Measurements from ENCODE around the gene ARNT2.

ARNT2 gene

DNA sequence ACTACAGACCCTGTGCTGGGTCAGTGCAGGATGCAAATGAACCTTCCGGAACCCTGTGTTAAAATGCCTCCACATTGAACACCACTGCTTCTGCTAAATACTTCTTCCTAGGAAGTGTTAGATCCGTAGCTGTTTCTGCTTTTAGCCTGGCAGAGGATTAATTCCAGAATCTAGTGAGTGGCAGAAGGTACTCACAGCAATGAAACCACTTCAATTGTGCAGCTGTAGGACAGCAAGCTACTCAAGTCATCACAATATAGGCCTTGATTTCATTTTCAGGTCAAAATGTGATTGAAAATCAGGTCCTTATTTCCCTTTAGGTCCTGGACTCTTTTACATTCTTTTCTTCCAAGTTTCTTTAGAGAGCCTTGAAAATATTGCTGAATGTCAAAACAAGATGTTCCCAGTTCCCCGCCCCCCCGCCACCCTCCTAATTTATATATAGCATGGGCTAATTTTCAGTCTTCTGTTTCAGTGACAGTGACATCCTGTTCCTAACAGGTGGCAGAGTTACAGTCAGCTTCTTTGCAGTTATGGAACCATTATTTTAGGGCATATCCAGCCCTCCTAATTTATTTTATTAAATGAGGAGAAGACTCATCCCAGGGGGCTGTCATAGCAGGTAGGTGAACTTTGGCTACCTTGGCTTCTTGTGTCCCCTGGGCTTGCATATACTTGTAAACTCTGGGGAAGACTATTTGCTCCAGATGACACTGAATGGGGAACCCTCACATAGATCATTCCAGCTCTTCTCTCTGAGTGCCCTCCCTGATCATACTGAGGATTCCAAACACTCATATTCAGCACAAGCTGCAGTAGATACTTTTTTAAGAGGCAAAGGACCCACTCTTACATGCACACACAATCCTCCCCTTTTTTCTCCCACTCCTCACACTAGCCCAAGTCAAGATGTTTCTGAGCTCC, 28.0 kb upstream of the ARNT2 start:
- no peak for DNase-seq (ENCODE audit: low read depth)
- no peak overlapping the region for H3K4me3 ChIP-seq (ENCODE audit: low read depth, low read length)

DNA sequence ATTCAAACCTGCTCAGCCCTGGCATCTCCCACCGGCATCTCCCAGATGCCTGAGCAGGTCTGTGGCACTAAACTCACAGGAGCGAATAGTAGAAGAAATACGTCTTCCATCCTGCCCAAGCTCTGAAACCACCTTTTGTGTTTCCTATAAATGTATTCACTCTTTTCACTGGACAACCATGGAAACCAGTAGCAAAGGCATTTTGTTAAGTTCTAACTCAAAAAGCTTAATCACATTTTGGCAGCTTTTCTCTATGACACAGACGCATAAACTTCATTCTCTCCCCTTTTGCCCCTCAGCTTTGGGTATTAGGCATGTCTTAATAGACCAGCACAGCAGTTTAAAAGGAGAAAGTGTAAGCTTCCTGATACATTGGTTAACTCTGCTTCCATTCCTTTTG, 24.5 kb upstream of the ARNT2 start:
- no peak for DNase-seq (ENCODE audit: low read depth)
- TF ChIP-seq, protein P1, sequence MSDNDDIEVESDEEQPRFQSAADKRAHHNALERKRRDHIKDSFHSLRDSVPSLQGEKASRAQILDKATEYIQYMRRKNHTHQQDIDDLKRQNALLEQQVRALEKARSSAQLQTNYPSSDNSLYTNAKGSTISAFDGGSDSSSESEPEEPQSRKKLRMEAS (IDR thresholded peaks at IDR 0.05; ENCODE audit: low read depth, low read length): no peak
- TF ChIP-seq, protein P2, sequence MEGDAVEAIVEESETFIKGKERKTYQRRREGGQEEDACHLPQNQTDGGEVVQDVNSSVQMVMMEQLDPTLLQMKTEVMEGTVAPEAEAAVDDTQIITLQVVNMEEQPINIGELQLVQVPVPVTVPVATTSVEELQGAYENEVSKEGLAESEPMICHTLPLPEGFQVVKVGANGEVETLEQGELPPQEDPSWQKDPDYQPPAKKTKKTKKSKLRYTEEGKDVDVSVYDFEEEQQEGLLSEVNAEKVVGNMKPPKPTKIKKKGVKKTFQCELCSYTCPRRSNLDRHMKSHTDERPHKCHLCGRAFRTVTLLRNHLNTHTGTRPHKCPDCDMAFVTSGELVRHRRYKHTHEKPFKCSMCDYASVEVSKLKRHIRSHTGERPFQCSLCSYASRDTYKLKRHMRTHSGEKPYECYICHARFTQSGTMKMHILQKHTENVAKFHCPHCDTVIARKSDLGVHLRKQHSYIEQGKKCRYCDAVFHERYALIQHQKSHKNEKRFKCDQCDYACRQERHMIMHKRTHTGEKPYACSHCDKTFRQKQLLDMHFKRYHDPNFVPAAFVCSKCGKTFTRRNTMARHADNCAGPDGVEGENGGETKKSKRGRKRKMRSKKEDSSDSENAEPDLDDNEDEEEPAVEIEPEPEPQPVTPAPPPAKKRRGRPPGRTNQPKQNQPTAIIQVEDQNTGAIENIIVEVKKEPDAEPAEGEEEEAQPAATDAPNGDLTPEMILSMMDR (IDR thresholded peaks at IDR 0.05; ENCODE audit: low read depth, low read length): no peak
- no peak for TF ChIP-seq MYC (IDR thresholded peaks at IDR 0.05; ENCODE audit: low read depth, low read length)
- no peak for TF ChIP-seq POLR2A (IDR thresholded peaks at IDR 0.05; ENCODE audit: extremely low read depth, insufficient read length)
- H3K4me3 ChIP-seq (ENCODE audit: low read depth, low read length): no peak overlapping the region

More for the DNA sequence above, 28.0 kb upstream of the ARNT2 start:
- TF ChIP-seq POLR2A (IDR thresholded peaks at IDR 0.05; ENCODE audit: extremely low read depth, insufficient read length) (no peak), MYC (IDR thresholded peaks at IDR 0.05; ENCODE audit: low read depth, low read length) (no peak)
- TF ChIP-seq, protein P1 (IDR thresholded peaks at IDR 0.05; ENCODE audit: low read depth, low read length): no peak

DNA sequence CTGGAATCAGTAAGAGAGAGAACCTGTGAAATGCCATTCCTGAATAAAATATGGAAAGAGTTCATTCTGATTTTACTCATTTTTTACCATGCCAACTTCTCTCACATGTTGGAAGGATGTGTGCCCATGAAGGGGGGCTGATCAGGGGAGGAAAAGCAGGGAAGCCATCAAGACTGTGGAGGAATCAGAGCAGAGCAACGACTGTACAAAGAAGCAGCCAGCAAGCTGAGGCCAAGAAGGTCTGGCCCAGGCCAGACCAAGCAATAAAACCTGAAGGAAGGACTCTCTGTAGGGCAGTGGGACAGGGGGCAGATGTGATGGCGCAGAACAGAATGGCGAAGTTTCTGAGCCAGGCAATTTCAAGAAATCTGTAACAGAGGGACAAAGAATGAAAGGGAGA, 24.0 kb upstream of the ARNT2 start:
- TF ChIP-seq, protein P1 (IDR thresholded peaks at IDR 0.05; ENCODE audit: low read depth, low read length): no peak
- TF ChIP-seq MYC (IDR thresholded peaks at IDR 0.05; ENCODE audit: low read depth, low read length) (no peak), POLR2A (IDR thresholded peaks at IDR 0.05; ENCODE audit: extremely low read depth, insufficient read length) (no peak)
- TF ChIP-seq, protein P2 (IDR thresholded peaks at IDR 0.05; ENCODE audit: low read depth, low read length): no peak
- DNase-seq (ENCODE audit: low read depth): no peak
- no peak overlapping the region for H3K4me3 ChIP-seq (ENCODE audit: low read depth, low read length)

DNA sequence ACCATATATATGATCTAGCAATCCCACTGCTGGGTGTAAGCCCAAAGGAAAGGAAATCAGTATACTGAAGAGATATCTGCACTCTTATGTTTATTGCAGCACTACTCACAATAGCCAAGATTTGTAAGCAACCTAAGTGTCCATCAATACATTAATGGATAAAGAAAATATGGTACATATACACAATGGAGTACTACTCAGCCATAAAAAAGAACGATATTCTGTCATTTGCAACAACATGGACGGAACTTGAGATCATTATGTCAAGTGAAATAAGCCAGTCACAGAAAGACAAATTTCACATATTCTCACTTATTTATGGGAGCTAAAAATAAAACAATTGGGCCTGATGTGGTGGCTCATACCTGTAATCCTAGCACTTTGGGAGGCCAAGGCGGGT, 21.9 kb upstream of the ARNT2 start:
- TF ChIP-seq, protein P2 (IDR thresholded peaks at IDR 0.05; ENCODE audit: low read depth, low read length): no peak
- no peak for TF ChIP-seq POLR2A (IDR thresholded peaks at IDR 0.05; ENCODE audit: extremely low read depth, insufficient read length)
- no peak overlapping the region for H3K4me3 ChIP-seq (ENCODE audit: low read depth, low read length)
- no peak for DNase-seq (ENCODE audit: low read depth)

DNA sequence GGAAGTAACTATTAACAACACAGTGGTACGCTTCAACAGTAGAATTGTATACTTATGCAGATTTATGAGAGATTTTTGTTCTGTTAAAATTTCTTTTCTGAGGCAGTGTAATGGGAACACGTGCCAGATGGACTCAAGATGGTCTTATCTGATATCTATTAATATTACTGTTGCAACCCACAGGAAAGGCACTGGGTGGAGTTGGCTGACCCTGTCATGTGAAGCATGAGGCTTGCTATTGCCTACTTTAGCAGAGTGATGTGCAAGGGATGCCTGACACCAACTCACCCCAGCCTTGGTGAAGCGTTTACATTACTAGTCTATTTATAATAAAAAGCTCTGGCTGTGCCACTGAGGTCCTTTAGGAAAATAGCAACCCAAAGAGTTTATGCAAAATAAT, 19.8 kb upstream of the ARNT2 start:
- no peak for DNase-seq (ENCODE audit: low read depth)
- no peak for TF ChIP-seq MYC (IDR thresholded peaks at IDR 0.05; ENCODE audit: low read depth, low read length)
- TF ChIP-seq, protein P2 (IDR thresholded peaks at IDR 0.05; ENCODE audit: low read depth, low read length): no peak
- TF ChIP-seq, protein P1 (IDR thresholded peaks at IDR 0.05; ENCODE audit: low read depth, low read length): no peak
- no peak for TF ChIP-seq POLR2A (IDR thresholded peaks at IDR 0.05; ENCODE audit: extremely low read depth, insufficient read length)
- no peak overlapping the region for H3K4me3 ChIP-seq (ENCODE audit: low read depth, low read length)

DNA sequence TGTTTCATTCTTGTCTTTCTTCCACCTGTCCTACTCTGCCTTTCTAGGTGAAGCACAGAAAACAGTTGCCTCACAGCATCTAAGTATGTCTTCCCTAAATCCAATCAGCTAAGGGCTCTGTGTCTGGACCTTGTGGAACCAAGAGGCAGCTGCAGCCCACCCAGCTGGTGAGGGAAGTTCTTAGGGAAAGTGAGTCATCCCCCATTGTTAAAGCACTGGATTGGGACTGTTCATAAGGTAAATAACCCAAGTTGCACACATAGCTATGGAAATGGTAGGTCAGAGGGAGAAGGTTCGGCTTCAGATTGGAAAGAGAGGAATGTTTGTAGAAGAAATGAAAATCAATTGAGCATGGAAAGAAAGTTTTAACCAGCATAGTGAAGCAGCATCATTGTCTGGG, 18.0 kb upstream of the ARNT2 start:
- TF ChIP-seq MYC (IDR thresholded peaks at IDR 0.05; ENCODE audit: low read depth, low read length) (no peak), POLR2A (IDR thresholded peaks at IDR 0.05; ENCODE audit: extremely low read depth, insufficient read length) (no peak)
- TF ChIP-seq, protein P2 (IDR thresholded peaks at IDR 0.05; ENCODE audit: low read depth, low read length): no peak
- TF ChIP-seq, protein P1 (IDR thresholded peaks at IDR 0.05; ENCODE audit: low read depth, low read length): no peak
- DNase-seq (ENCODE audit: low read depth): no peak
- no peak overlapping the region for H3K4me3 ChIP-seq (ENCODE audit: low read depth, low read length)

All from NB4 (cell line).